Hepatic stellate cell (primary cell): Measurements from ENCODE around the gene MPND.
A peak's percentile ranks its signal among the peaks of the same experiment; 100 is the strongest.
"Not testable (repeated sequence)": the region's sequence is repeated elsewhere in the genome, so short reads cannot be mapped to it uniquely, and the experiment has no call there.

ENCODE experiments used
- DNase-seq: peaks from one replicate; pipeline ENCODE4 v3.0.0; 2011; ENCODE audit warnings: low spot score

The MPND gene

GRCh38 chr19:4347521-4347920 is 4.2 kb downstream of the MPND start:
- DNase-seq: no peak

- DNase-seq: not testable (repeated sequence)
Observed at GRCh38 chr19:4349225-4349624, 5.9 kb downstream of the MPND start.

- DNase-seq: no peak
Observed at GRCh38 chr19:4350111-4350510, 6.7 kb downstream of the MPND start.

GRCh38 chr19:4350726-4351125 is 7.4 kb downstream of the MPND start:
- no peak for DNase-seq

- peak; percentile 72 for DNase-seq
Observed at GRCh38 chr19:4352701-4353121, 9.3 kb downstream of the MPND start.

GRCh38 chr19:4354282-4354681 is 10.9 kb downstream of the MPND start:
- DNase-seq: no peak

GRCh38 chr19:4354897-4355296 is 11.5 kb downstream of the MPND start:
- DNase-seq: no peak

GRCh38 chr19:4357095-4357797 is 13.9 kb downstream of the MPND start:
- no peak for DNase-seq

GRCh38 chr19:4357921-4358326 is 14.6 kb downstream of the MPND start:
- no peak for DNase-seq

- no peak for DNase-seq
Observed at GRCh38 chr19:4358709-4359626, 15.6 kb downstream of the MPND start.

GRCh38 chr19:4359627-4360000 is 16.3 kb downstream of the MPND start:
- no peak for DNase-seq

- DNase-seq: no peak
Observed at GRCh38 chr19:4360081-4360569, 16.8 kb downstream of the MPND start.

GRCh38 chr19:4360641-4361151 is 17.3 kb downstream of the MPND start:
- DNase-seq: no peak

- DNase-seq: no peak
Observed at GRCh38 chr19:4361152-4362046, 18.0 kb downstream of the MPND start.

- DNase-seq: no peak
Observed at GRCh38 chr19:4362101-4362828, 18.9 kb downstream of the MPND start.

GRCh38 chr19:4362831-4363545 is 19.6 kb downstream of the MPND start:
- DNase-seq: no peak

- no peak for DNase-seq
Observed at GRCh38 chr19:4363571-4364304, 20.4 kb downstream of the MPND start.

- DNase-seq: no peak
Observed at GRCh38 chr19:4365341-4365740, 22.0 kb downstream of the MPND start.

GRCh38 chr19:4365791-4366665 is 22.7 kb downstream of the MPND start:
- no peak for DNase-seq
